ENCODE data around the gene RALGAPB.

DNA sequence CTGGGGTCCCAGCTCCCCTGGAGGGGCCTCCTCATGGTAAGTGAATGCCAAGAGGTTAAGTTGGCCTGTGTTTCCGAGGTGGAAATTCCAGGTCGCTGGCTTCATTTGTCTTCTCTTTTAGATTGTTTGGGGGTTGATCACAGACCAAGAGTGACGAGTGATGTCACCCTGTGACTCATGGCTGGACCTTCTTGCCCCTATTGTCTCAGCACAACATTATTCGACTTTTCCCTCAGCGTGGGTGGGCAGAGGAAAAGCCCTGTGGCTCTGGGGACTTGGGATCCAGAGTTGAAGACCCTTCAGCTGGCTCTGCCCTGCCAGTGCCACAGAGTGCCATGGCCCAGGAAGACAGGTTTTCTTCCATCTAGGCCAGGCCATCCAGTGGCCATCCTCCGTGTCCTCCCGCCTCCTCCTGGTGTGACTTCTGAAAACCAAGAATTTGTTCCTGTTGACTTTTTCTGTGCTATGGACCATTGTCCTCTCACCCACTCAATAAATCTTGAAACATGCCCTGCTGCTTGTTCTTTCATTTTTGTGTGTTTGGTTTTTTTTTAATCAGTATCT, 22.1 kb upstream of the RALGAPB start:
- TF ChIP-seq, protein P1, sequence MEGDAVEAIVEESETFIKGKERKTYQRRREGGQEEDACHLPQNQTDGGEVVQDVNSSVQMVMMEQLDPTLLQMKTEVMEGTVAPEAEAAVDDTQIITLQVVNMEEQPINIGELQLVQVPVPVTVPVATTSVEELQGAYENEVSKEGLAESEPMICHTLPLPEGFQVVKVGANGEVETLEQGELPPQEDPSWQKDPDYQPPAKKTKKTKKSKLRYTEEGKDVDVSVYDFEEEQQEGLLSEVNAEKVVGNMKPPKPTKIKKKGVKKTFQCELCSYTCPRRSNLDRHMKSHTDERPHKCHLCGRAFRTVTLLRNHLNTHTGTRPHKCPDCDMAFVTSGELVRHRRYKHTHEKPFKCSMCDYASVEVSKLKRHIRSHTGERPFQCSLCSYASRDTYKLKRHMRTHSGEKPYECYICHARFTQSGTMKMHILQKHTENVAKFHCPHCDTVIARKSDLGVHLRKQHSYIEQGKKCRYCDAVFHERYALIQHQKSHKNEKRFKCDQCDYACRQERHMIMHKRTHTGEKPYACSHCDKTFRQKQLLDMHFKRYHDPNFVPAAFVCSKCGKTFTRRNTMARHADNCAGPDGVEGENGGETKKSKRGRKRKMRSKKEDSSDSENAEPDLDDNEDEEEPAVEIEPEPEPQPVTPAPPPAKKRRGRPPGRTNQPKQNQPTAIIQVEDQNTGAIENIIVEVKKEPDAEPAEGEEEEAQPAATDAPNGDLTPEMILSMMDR (IDR thresholded peaks at IDR 0.05) = no peak
- TF ChIP-seq POLR2AphosphoS5 (IDR thresholded peaks at IDR 0.05) = no peak
- TF ChIP-seq EP300 (IDR thresholded peaks at IDR 0.05; ENCODE audit: low read depth) = no peak
- TF ChIP-seq POLR2A (IDR thresholded peaks at IDR 0.05) = no peak
